IMR-90 (cell line): ENCODE measurements around the gene SMAD4.

Experiments
- CEBPB ChIP-seq: IDR thresholded peaks from 2 replicates; pipeline ENCODE4 v1.6.1; 2012; ENCODE audit warnings: low read depth, low read length, improper control_type of control experiment
- CHD1 ChIP-seq: IDR thresholded peaks from 2 replicates; pipeline ENCODE4 v1.6.1; 2012; ENCODE audit warnings: low read depth, low read length, improper control_type of control experiment
- CTCF ChIP-seq: conservative IDR thresholded peaks from 2 replicates; pipeline ENCODE4 v1.5.1; 2012; ENCODE audit warnings: mild to moderate bottlenecking, low read depth, low read length, improper control_type of control experiment
- ELK1 ChIP-seq: fragments of 150-350 bp; IDR thresholded peaks from 2 replicates; pipeline ENCODE4 v1.6.1; 2016; ENCODE audit warnings: low read depth, mild to moderate bottlenecking, low read length, moderate library complexity, borderline replicate concordance
- MAZ ChIP-seq: IDR thresholded peaks from 2 replicates; pipeline ENCODE4 v1.6.1; 2012; ENCODE audit warnings: low read depth, mild to moderate bottlenecking, low read length, improper control_type of control experiment, moderate library complexity, borderline replicate concordance
- MXI1 ChIP-seq: IDR thresholded peaks from 2 replicates; pipeline ENCODE4 v1.6.1; 2012; ENCODE audit warnings: low read depth, mild to moderate bottlenecking, low read length, moderate library complexity, borderline replicate concordance
- POLR2A ChIP-seq: IDR thresholded peaks from 2 replicates; pipeline ENCODE4 v1.6.1; 2012; ENCODE audit warnings: mild to moderate bottlenecking, low read depth, low read length
- RAD21 ChIP-seq: IDR thresholded peaks from 2 replicates; pipeline ENCODE4 v1.6.1; 2012; ENCODE audit warnings: low read length, improper control_type of control experiment
- RCOR1 ChIP-seq: IDR thresholded peaks from 2 replicates; pipeline ENCODE4 v1.6.1; 2012; ENCODE audit warnings: mild to moderate bottlenecking, low read length, improper control_type of control experiment; ENCODE audit not compliant: insufficient replicate concordance
- RFX5 ChIP-seq: IDR thresholded peaks from 2 replicates; pipeline ENCODE4 v1.8.0; 2012; ENCODE audit warnings: low read depth, mild to moderate bottlenecking, low read length, moderate library complexity
- SMC3 ChIP-seq: fragments of 150-350 bp; IDR thresholded peaks from 2 replicates; pipeline ENCODE4 v1.6.1; 2016; ENCODE audit warnings: low read depth, mild to moderate bottlenecking, antibody characterized with exemption, low read length, moderate library complexity
- USF2 ChIP-seq: fragments of 150-350 bp; IDR thresholded peaks from 2 replicates; pipeline ENCODE4 v1.6.1; 2017; ENCODE audit warnings: mild to moderate bottlenecking, antibody characterized with exemption, low read length, low read depth

DNA sequence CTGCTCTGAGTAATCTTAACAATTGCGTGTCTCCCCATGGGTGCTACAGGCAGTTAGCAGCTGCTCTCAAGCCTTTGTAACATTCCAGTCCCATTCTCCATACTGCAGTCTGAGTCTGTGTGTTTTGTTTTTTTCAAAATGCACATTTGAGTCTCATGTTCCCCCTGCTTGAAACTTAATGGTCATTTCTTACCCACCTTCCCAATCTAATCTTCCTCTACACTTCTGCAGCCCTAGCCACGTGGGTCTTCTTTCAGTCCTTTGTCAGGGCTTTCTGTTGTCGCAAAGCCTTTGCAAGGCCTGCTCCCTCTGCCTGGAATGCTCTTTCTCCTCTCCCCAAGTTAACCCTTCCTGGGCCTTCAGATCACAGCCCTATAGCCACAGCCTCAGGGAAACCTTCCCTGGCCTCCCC is 37.7 kb upstream of the SMAD4 start:
- no peak for TF ChIP-seq POLR2A
- no peak for TF ChIP-seq CTCF
- no peak for TF ChIP-seq RAD21
- TF ChIP-seq MXI1 = no peak
- no peak for TF ChIP-seq USF2
- no peak for TF ChIP-seq RFX5
- TF ChIP-seq CEBPB = no peak
- no peak for TF ChIP-seq MAZ
- TF ChIP-seq CHD1 = no peak
- TF ChIP-seq ELK1 = no peak
- TF ChIP-seq SMC3 = no peak
- no peak for TF ChIP-seq RCOR1
